ENCODE results near the gene GRK2. TPM values are rescaled to one million over a fixed set of nuclear protein-coding genes. Genes with fewer than 3 reads are reported as not detected.

The GRK2 gene
- total and polyA plus RNA-seq, 9 of the 15 experiments (the other 6 are each of a cell fraction or from before 2014, with no cell fraction given) = 0.24 to 95.8 (median 56.5) TPM

DNA sequence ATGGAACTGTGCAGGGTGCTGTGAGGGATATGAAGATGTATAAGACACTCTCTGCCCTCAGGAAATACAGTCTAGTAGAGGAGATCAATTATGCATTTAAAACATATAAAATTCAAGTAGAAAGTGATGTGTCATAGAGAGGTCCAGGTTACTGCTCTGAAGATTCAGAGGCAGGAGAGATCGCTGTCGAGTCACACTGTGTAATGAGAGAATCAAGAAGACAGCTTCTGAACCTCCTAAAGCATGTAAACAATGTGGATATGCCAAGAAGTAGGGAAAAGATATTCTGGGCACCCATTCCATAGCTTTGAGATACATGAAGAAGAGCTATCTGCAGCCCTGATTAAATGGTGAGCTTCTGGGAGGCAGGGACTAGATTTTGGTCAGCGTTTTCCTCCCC is 53.7 kb downstream of the GRK2 start:
- Histone ChIP-seq H3K27me3 (ENCODE audit: control insufficient read depth in 2 of 2, insufficient read depth in 2 of 2, low read length in 2 of 2) (no peaks in the 10 kb centered on the region), H3K27ac (ENCODE audit: extremely low read depth, low read depth, low read length) (no peak overlapping the region), H3K4me3 (no peak overlapping the region), H3K36me3 (ENCODE audit: control insufficient read depth, insufficient read depth, low read length) (no peaks in the 10 kb centered on the region; the same call in 2 of the 3 replicates), H4K20me1 (replicated peaks; ENCODE audit: control insufficient read depth, insufficient read depth, low read length) (no peaks in the 10 kb centered on the region), H3K9ac (ENCODE audit: insufficient read depth in 1 of 2, low read depth in 2 of 2, low read length in 2 of 2) (no peak overlapping the region), H2AFZ (ENCODE audit: low read depth, low read length) (no peak overlapping the region), H3K4me2 (ENCODE audit: insufficient read depth, low read length) (no peak overlapping the region), H3K9me3 (replicated peaks; ENCODE audit: control insufficient read depth, insufficient read depth, low read depth, low read length) (no peaks in the 10 kb centered on the region), H3K79me2 (ENCODE audit: control insufficient read depth, insufficient read depth, low read length) (peaks cover 6% of the 10 kb centered on the region; the same call in 1 of the 3 replicates), H3K4me1 (replicated peaks in 1 of 2; ENCODE audit: control insufficient read depth in 2 of 2, insufficient read depth in 2 of 2, low read length in 2 of 2) (peaks cover 20 to 24% of the 10 kb centered on the region in 2 experiments; a peak in 4 of 5 replicates), H3K9me1 (ENCODE audit: control insufficient read depth, insufficient read depth, low read length) (no peaks in the 10 kb centered on the region)
- BruUV-seq (replicated peaks) = no TSS peak
- intact Hi-C loops (cut with micrococcal nuclease) (no loop called here), in situ Hi-C loops (cut with MboI) (no loop called here)
- FAIRE-seq = no peak
- ATAC-seq = no peak
- WGBS (ENCODE audit: insufficient coverage, low coverage, missing lambda C conversion rate) = 57% methylated on average over 3 of the region's 3 CpGs
- ChIA-PET POLR2A (interaction anchor here (0.6 to 1.3 kb wide), 4 partner anchors 11 to 44 kb away, joined by 3 to 4 read pairs (median 4); no protein-coding TSS in a partner anchor), CTCF (ENCODE audit: low intra/inter-chr PET ratio) (no interaction called here)
- no peak for DNase-seq (ENCODE audit: extremely low read depth in 1 of 4, low spot score in 3 of 4)
- TF ChIP-seq PHF8 (IDR thresholded peaks at IDR 0.05; ENCODE audit: borderline replicate concordance, low read length) (no peak), ZNF589 (CRISPR knock-in tag; IDR thresholded peaks at IDR 0.05; ENCODE audit: low read depth) (no peak), ZNF23 (CRISPR knock-in tag; IDR thresholded peaks at IDR 0.05) (no peak), KDM2B (CRISPR knock-in tag; IDR thresholded peaks at IDR 0.05) (no peak), TEAD4 (IDR thresholded peaks at IDR 0.05; ENCODE audit: low read length) (no peak), TEAD4 (CRISPR knock-in tag; IDR thresholded peaks at IDR 0.05; ENCODE audit: borderline replicate concordance) (no peak), ZNF174 (CRISPR knock-in tag; IDR thresholded peaks at IDR 0.05) (no peak), ZFPM2 (CRISPR knock-in tag; IDR thresholded peaks at IDR 0.05) (no peak), ZNF407 (IDR thresholded peaks at IDR 0.05; ENCODE audit: low read depth) (no peak), ZNF24 (IDR thresholded peaks at IDR 0.05) (no peak), ZNF583 (CRISPR knock-in tag; IDR thresholded peaks at IDR 0.05) (no peak), ARHGAP35 (IDR thresholded peaks at IDR 0.05; ENCODE audit: partially characterized antibody) (no peak)
- TF ChIP-seq, protein P1, sequence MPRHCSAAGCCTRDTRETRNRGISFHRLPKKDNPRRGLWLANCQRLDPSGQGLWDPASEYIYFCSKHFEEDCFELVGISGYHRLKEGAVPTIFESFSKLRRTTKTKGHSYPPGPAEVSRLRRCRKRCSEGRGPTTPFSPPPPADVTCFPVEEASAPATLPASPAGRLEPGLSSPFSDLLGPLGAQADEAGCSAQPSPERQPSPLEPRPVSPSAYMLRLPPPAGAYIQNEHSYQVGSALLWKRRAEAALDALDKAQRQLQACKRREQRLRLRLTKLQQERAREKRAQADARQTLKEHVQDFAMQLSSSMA (CRISPR knock-in tag; IDR thresholded peaks at IDR 0.05) = no peak
- TF ChIP-seq, protein P2, sequence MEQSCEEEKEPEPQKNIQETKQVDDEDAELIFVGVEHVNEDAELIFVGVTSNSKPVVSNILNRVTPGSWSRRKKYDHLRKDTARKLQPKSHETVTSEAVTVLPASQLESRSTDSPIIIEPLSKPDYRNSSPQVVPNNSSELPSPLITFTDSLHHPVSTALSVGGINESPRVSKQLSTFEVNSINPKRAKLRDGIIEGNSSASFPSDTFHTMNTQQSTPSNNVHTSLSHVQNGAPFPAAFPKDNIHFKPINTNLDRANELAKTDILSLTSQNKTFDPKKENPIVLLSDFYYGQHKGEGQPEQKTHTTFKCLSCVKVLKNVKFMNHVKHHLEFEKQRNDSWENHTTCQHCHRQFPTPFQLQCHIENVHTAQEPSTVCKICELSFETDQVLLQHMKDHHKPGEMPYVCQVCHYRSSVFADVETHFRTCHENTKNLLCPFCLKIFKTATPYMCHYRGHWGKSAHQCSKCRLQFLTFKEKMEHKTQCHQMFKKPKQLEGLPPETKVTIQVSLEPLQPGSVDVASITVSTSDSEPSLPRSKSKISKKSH (CRISPR knock-in tag; IDR thresholded peaks at IDR 0.05) = no peak

Data from K562 (cell line).